K562 (cell line): Measurements from ENCODE around the gene CHAMP1. TPM values are rescaled to one million over a fixed set of nuclear protein-coding genes. Genes with fewer than 3 reads are reported as not detected.

Source experiments
- ARID4B ChIP-seq: sonication (generic); formaldehyde crosslinking; IDR thresholded peaks from 2 replicates; pipeline ENCODE4 v1.8.0; 2022; ENCODE audit warnings: mild to moderate bottlenecking, missing genetic modification reagents
- BACH1 ChIP-seq: fragments of 200-800 bp; sonication (Bioruptor generic); IDR thresholded peaks from 2 replicates; pipeline ENCODE4 v1.6.1; 2016; ENCODE audit warnings: missing genetic modification characterization, missing compliant biosample characterization
- FOXK2 ChIP-seq, 2 experiments: fragments of 450-650 bp; IDR thresholded peaks in 1 of 2; conservative IDR thresholded peaks in 1 of 2; 2 replicates each; pipeline ENCODE4 v1.6.1; 2016; ENCODE audit warnings: low read depth in 2 of 2, mild to moderate bottlenecking in 1 of 2
- HDAC3 ChIP-seq: fragments of 450-650 bp; IDR thresholded peaks from 2 replicates; pipeline ENCODE4 v1.6.1; 2018; ENCODE audit warnings: borderline replicate concordance, mild to moderate bottlenecking, moderate library complexity; ENCODE audit not compliant: partially characterized antibody
- ID3 ChIP-seq, 2 experiments: fragments of 250-450 bp in 1 of 2; fragments of 450-650 bp in 1 of 2; sonication (Bioruptor Pico) in 1 of 2; IDR thresholded peaks; 2 replicates each; pipeline versions ENCODE4 v1.6.1 to v1.8.0; 2016 to 2021; ENCODE audit warnings: mild to moderate bottlenecking in 2 of 2, moderate library complexity in 2 of 2, missing compliant biosample characterization in 1 of 2, missing genetic modification characterization in 1 of 2
- PRDM10 ChIP-seq: fragments of 450-650 bp; IDR thresholded peaks from 2 replicates; pipeline ENCODE4 v1.6.1; 2018; ENCODE audit not compliant: partially characterized antibody
- TCF3 ChIP-seq: sonication (generic); formaldehyde crosslinking; IDR thresholded peaks from 2 replicates; pipeline ENCODE4 v1.4.0; 2020; ENCODE audit warnings: mild to moderate bottlenecking, missing genetic modification reagents
- ZFP1 ChIP-seq: fragments of 450-650 bp; formaldehyde crosslinking; IDR thresholded peaks from 2 replicates; pipeline ENCODE4 v1.4.0; 2020; ENCODE audit warnings: mild to moderate bottlenecking, mixed read lengths
- ZNF197 ChIP-seq: fragments of 200-800 bp; sonication (Bioruptor generic); IDR thresholded peaks from 2 replicates; pipeline ENCODE4 v1.6.1; 2016; ENCODE audit warnings: low read depth, missing genetic modification characterization, missing compliant biosample characterization
- ZNF324 ChIP-seq: fragments of 250-450 bp; sonication (Bioruptor Pico); IDR thresholded peaks from 2 replicates; pipeline ENCODE4 v1.4.0; 2020; ENCODE audit warnings: mild to moderate bottlenecking
- ZNF41 ChIP-seq: fragments of 250-450 bp; sonication (Bioruptor Pico); conservative IDR thresholded peaks from 2 replicates; pipeline ENCODE4 v1.4.0; 2020; ENCODE audit warnings: mild to moderate bottlenecking
- ZNF75A ChIP-seq: fragments of 450-650 bp; formaldehyde crosslinking; IDR thresholded peaks from 2 replicates; pipeline ENCODE4 v1.4.0; 2020; ENCODE audit warnings: mild to moderate bottlenecking
- polyA plus RNA-seq, 8 experiments: library from polyadenylated mRNA; depleted of rRNA in 4 of 8; stranded (reverse) in 5 of 8; unstranded in 3 of 8; fragments of >200 nt; fragmentation: Nextera tagmentation in 2 of 8; fragmentation: Illumina TruSeq in 1 of 8; extraction: Ambion mirVana in 2 of 8; extraction: Trizol in 1 of 8; gene quantifications; 2 replicates each; pipeline versions ENCODE4 v1.2.1 to v1.2.3, GENCODE V29; 2011 to 2014; ENCODE audit warnings: inconsistent platforms in 1 of 8, missing spikeins in 1 of 8
- total RNA-seq, 7 experiments: library from RNA; depleted of rRNA in 6 of 7; stranded (reverse); fragments of >200 nt in 6 of 7; fragmentation: Illumina TruSeq in 2 of 7; extraction: Trizol in 2 of 7; gene quantifications; 2 replicates each; pipeline versions ENCODE4 v1.2.1 to v1.2.3, GENCODE V29; 2011 to 2021; ENCODE audit warnings: low replicate concordance in 1 of 7

Gene CHAMP1
- total and polyA plus RNA-seq, 9 of the 15 experiments (the other 6 are each of a cell fraction or from before 2014, with no cell fraction given): 0.70 to 40.6 (median 15.3) TPM

GRCh38 chr13:114269281-114269770 lies 45.0 kb upstream of the CHAMP1 start (continued):
- no peak for TF ChIP-seq ARID4B (CRISPR knock-in tag)
- no peak for TF ChIP-seq ID3 (CRISPR knock-in tag; IDR thresholded peaks at IDR 0.05)
- no peak for TF ChIP-seq ID3 (tag; IDR thresholded peaks at IDR 0.05)
- TF ChIP-seq TCF3 (CRISPR knock-in tag): no peak
- TF ChIP-seq ZNF41: no peak
- no peak for TF ChIP-seq PRDM10
- no peak for TF ChIP-seq ZNF75A (CRISPR knock-in tag)
- no peak for TF ChIP-seq ZNF197 (CRISPR knock-in tag)
- TF ChIP-seq HDAC3: no peak
- TF ChIP-seq FOXK2 (conservative IDR thresholded peaks at IDR 0.05 in 1 of 2, IDR thresholded peaks at IDR 0.05 in 1 of 2; ENCODE audit: low read depth in 2 of 2): no peak
- TF ChIP-seq BACH1 (tag): no peak
- TF ChIP-seq ZNF324 (CRISPR knock-in tag): no peak
- no peak for TF ChIP-seq ZFP1 (CRISPR knock-in tag)
- TF ChIP-seq, all 486 proteins: peak for 0
